Panc1 (cell line): ENCODE measurements around the gene INSYN2A. TPM values are rescaled to one million over a fixed set of nuclear protein-coding genes. Genes with fewer than 3 reads are reported as not detected.

ENCODE experiments used
- ATAC-seq: fragments of 200-7000 bp; cut with Tn5 transposase; 2 replicates; pipeline ENCODE4 v1.9.1; 2020; ENCODE audit warnings: mild to moderate bottlenecking, moderate library complexity
- BruUV-seq: library from RNA; stranded (reverse); fragments of 400-500 nt; replicated peaks from 2 replicates; lab custom pipeline; 2021; lab: Mats Ljungman, UMichigan
- CTCF ChIA-PET: fragments of 300-600 bp; sonication (Branson Sonifier 250); formaldehyde crosslinking; loops from one replicate; lab custom pipeline; 2022; ENCODE audit warnings: antibody characterized with exemption; lab: Charles Lee
- POLR2A ChIA-PET: fragments of 300-600 bp; sonication (Branson Sonifier 250); formaldehyde crosslinking; loops from one replicate; lab custom pipeline; 2022; ENCODE audit warnings: antibody characterized with exemption; lab: Charles Lee
- DNase-seq: peaks from one replicate; pipeline ENCODE4 v3.0.0-alpha.2; 2010; ENCODE audit warnings: low read depth, low spot score
- H3K27ac ChIP-seq: 2 replicates; pipeline ENCODE4 v1.5.1; 2011; ENCODE audit warnings: mild to moderate bottlenecking, low read length, inconsistent platforms
- H3K27me3 ChIP-seq: fragments of 200-500 bp; sonication (Bioruptor generic); 2 replicates; pipeline ENCODE4 v1.6.0; 2014; ENCODE audit warnings: low read length, inconsistent platforms; ENCODE audit not compliant: control insufficient read depth, insufficient read depth
- H3K36me3 ChIP-seq: fragments of 200-500 bp; sonication (Bioruptor generic); 2 replicates; pipeline ENCODE4 v1.5.1; 2014; ENCODE audit warnings: inconsistent platforms, mild to moderate bottlenecking, low read length, moderate library complexity; ENCODE audit not compliant: control insufficient read depth, insufficient read depth
- H3K4me1 ChIP-seq: 2 replicates; pipeline ENCODE4 v1.5.1; 2011; ENCODE audit warnings: inconsistent platforms, mild to moderate bottlenecking, low read length, moderate library complexity; ENCODE audit not compliant: control insufficient read depth, insufficient read depth
- H3K4me3 ChIP-seq, 2 experiments: 2 replicates each; pipeline ENCODE4 v1.5.1; 2011 to 2012; ENCODE audit warnings: low read depth in 2 of 2, low read length in 2 of 2, mild to moderate bottlenecking in 2 of 2, inconsistent platforms in 1 of 2, moderate library complexity in 1 of 2
- H3K9me3 ChIP-seq: fragments of 200-500 bp; sonication (Bioruptor generic); 2 replicates; pipeline ENCODE4 v1.5.1; 2014; ENCODE audit warnings: low read depth, mild to moderate bottlenecking, inconsistent platforms, low read length, moderate library complexity; ENCODE audit not compliant: control insufficient read depth, insufficient read depth
- POLR2AphosphoS5 ChIP-seq: IDR thresholded peaks from 2 replicates; pipeline ENCODE4 v1.6.1; 2012; ENCODE audit warnings: mild to moderate bottlenecking, low read depth, low read length, moderate library complexity
- SIN3A ChIP-seq: IDR thresholded peaks from 2 replicates; pipeline ENCODE4 v1.6.1; 2012; ENCODE audit warnings: low read depth, mild to moderate bottlenecking, low read length, moderate library complexity, borderline replicate concordance; ENCODE audit not compliant: insufficient read depth
- TCF7L2 ChIP-seq: IDR thresholded peaks from 2 replicates; pipeline ENCODE4 v1.6.1; 2011; ENCODE audit warnings: mild to moderate bottlenecking, low read depth, low read length, inconsistent platforms
- in situ Hi-C: cut with HindIII; loops from 2 replicates; pipeline ENCODE4 v1.10.0; 2016; ENCODE audit warnings: low sequenced_read_pairs, low pct_unique_long_range_greater_than_20kb
- intact Hi-C: fragments of 100-400 bp; cut with micrococcal nuclease; formaldehyde crosslinking; loops from one replicate; pipeline ENCODE4 v1.10.0; 2022; ENCODE audit not compliant: unreplicated experiment
- total RNA-seq: library from RNA; stranded (reverse); gene quantifications from one replicate; pipeline ENCODE4 v1.2.1, GENCODE V29; 2021; ENCODE audit not compliant: unreplicated experiment
- TF ChIP-seq, protein P1 (sequence below), 2 experiments: IDR thresholded peaks; 2 replicates each; pipeline ENCODE4 v1.6.1; 2011 to 2012; ENCODE audit warnings: low read depth in 2 of 2, control low read depth in 1 of 2, low read length in 1 of 2, mild to moderate bottlenecking in 1 of 2, moderate library complexity in 1 of 2; ENCODE audit not compliant: insufficient read depth in 1 of 2
- TF ChIP-seq, protein P2 (sequence below): fragments of 450-650 bp; IDR thresholded peaks from 2 replicates; pipeline ENCODE4 v1.5.1; 2017; ENCODE audit warnings: mild to moderate bottlenecking

Gene INSYN2A
- total RNA-seq, 1 experiment from 2014 or later: not detected

DNA sequence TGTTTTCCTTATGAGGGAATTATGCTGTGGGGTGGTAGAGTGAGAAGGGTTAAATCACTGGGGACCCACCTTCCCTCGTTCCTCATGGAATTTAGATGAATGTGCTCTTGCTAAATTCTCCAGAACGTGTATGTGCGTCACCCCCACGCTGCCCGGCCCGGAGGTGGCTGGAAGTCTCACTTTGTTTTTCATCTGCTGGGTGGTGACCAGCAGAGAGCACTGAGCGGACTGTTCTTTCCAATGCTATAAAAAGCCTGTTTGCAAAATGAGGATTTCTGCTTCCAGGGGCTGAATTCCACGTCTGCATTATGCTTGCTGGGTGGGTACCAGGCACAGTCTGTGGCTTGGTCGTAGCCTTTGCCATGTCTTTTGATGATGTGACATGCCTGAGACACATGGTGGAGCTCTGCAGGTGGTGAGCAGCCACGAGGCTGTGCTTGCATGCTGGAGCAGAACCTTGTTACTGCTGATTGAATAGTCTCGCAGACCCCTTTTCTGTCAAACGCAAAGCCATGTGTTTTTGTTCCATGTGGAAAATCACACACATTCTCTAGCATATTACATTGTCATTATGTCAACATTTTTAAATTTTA lies 31.9 kb upstream of the INSYN2A start:
- no peak for DNase-seq

DNA sequence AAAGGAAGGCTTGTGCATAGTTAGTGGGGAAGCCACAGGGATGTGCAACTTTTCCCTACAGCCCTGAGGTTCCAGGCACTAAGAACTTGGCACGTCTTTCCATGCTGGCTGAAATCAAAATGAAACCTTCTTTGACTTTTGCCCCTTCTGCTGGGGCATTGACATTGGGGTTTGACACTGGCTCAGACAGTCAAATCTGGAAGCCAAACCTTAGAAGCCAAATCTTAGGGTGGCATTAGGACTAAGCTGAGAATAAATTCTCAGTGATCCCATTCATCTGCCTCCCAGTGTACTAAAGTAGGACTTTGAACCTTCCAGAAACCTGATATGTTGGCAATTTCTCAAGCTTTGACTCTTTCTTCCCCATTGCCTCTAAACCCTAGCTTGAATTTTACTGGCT lies 31.3 kb upstream of the INSYN2A start:
- ChIA-PET CTCF (no interaction called here), POLR2A (no interaction called here)
- Histone ChIP-seq H3K4me1 (no peaks in the 10 kb centered on the region), H3K27ac (no peak overlapping the region), H3K27me3 (no peaks in the 10 kb centered on the region), H3K36me3 (no peaks in the 10 kb centered on the region), H3K9me3 (no peaks in the 10 kb centered on the region), H3K4me3 (no peak overlapping the region)
- in situ Hi-C loops (no loop called here), intact Hi-C loops (no loop called here)
- TF ChIP-seq, protein P1, sequence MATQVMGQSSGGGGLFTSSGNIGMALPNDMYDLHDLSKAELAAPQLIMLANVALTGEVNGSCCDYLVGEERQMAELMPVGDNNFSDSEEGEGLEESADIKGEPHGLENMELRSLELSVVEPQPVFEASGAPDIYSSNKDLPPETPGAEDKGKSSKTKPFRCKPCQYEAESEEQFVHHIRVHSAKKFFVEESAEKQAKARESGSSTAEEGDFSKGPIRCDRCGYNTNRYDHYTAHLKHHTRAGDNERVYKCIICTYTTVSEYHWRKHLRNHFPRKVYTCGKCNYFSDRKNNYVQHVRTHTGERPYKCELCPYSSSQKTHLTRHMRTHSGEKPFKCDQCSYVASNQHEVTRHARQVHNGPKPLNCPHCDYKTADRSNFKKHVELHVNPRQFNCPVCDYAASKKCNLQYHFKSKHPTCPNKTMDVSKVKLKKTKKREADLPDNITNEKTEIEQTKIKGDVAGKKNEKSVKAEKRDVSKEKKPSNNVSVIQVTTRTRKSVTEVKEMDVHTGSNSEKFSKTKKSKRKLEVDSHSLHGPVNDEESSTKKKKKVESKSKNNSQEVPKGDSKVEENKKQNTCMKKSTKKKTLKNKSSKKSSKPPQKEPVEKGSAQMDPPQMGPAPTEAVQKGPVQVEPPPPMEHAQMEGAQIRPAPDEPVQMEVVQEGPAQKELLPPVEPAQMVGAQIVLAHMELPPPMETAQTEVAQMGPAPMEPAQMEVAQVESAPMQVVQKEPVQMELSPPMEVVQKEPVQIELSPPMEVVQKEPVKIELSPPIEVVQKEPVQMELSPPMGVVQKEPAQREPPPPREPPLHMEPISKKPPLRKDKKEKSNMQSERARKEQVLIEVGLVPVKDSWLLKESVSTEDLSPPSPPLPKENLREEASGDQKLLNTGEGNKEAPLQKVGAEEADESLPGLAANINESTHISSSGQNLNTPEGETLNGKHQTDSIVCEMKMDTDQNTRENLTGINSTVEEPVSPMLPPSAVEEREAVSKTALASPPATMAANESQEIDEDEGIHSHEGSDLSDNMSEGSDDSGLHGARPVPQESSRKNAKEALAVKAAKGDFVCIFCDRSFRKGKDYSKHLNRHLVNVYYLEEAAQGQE (IDR thresholded peaks at IDR 0.05; ENCODE audit: insufficient read depth in 1 of 2, low read depth in 2 of 2, low read length in 1 of 2): no peak
- TF ChIP-seq TCF7L2: no peak
- TF ChIP-seq, protein P2, sequence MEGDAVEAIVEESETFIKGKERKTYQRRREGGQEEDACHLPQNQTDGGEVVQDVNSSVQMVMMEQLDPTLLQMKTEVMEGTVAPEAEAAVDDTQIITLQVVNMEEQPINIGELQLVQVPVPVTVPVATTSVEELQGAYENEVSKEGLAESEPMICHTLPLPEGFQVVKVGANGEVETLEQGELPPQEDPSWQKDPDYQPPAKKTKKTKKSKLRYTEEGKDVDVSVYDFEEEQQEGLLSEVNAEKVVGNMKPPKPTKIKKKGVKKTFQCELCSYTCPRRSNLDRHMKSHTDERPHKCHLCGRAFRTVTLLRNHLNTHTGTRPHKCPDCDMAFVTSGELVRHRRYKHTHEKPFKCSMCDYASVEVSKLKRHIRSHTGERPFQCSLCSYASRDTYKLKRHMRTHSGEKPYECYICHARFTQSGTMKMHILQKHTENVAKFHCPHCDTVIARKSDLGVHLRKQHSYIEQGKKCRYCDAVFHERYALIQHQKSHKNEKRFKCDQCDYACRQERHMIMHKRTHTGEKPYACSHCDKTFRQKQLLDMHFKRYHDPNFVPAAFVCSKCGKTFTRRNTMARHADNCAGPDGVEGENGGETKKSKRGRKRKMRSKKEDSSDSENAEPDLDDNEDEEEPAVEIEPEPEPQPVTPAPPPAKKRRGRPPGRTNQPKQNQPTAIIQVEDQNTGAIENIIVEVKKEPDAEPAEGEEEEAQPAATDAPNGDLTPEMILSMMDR: no peak
- no peak for TF ChIP-seq POLR2AphosphoS5
- no peak for TF ChIP-seq SIN3A
- BruUV-seq: no TSS peak
- ATAC-seq (no peak), DNase-seq (no peak)

More for the DNA sequence above, 31.9 kb upstream of the INSYN2A start:
- intact Hi-C loops (no loop called here), in situ Hi-C loops (no loop called here)
- POLR2A ChIA-PET: no interaction called here
- no TSS peak for BruUV-seq
- CTCF ChIA-PET: no interaction called here
- no peaks in the 10 kb centered on the region for H3K9me3 ChIP-seq
- no peak overlapping the region for H3K27ac ChIP-seq
- no peaks in the 10 kb centered on the region for H3K36me3 ChIP-seq
- ATAC-seq: no peak
- no peaks in the 10 kb centered on the region for H3K27me3 ChIP-seq
- no peaks in the 10 kb centered on the region for H3K4me1 ChIP-seq
- no peak overlapping the region for H3K4me3 ChIP-seq
- TF ChIP-seq, protein P1 (IDR thresholded peaks at IDR 0.05; ENCODE audit: insufficient read depth in 1 of 2, low read depth in 2 of 2, low read length in 1 of 2): no peak
- TF ChIP-seq TCF7L2 (no peak), SIN3A (no peak), POLR2AphosphoS5 (no peak)
- TF ChIP-seq, protein P2: no peak
